Erythroblast (primary cell): ENCODE measurements around the gene SMARCAD1.

Source experiments
- DNase-seq, 2 experiments: peaks; one replicate each; lab custom pipeline; 2025; lab: John Stamatoyannopoulos, UW
- GATA1 ChIP-seq: IDR thresholded peaks from 2 replicates; pipeline ENCODE4 v1.6.1; 2011; ENCODE audit warnings: low read depth, mild to moderate bottlenecking, control low read depth, low read length, moderate library complexity
- POLR2A ChIP-seq: IDR thresholded peaks from 2 replicates; pipeline ENCODE4 v1.6.1; 2011; ENCODE audit warnings: mild to moderate bottlenecking, low read length

SMARCAD1 gene

GRCh38 chr4:94207469-94208224, at the start of gene SMARCAD1:
Gene SMARCAD1 (plus strand): TSS chr4:94207865. CDS start chr4:94208395, 530 bp downstream.
- peak; percentile 88 for TF ChIP-seq POLR2A
- no peak for TF ChIP-seq GATA1
- DNase-seq = peak; percentile 96 to 97

GRCh38 chr4:94158883-94159282, 48.8 kb upstream of the SMARCAD1 start:
- DNase-seq = no peak
- TF ChIP-seq POLR2A (no peak), GATA1 (no peak)

GRCh38 chr4:94159790-94160189, 47.9 kb upstream of the SMARCAD1 start:
- TF ChIP-seq POLR2A (no peak), GATA1 (no peak)
- DNase-seq = no peak

GRCh38 chr4:94160774-94161173, 46.9 kb upstream of the SMARCAD1 start:
- DNase-seq = no peak
- TF ChIP-seq GATA1 (no peak), POLR2A (no peak)

- no peak for DNase-seq
These were observed 42.4 kb upstream of the SMARCAD1 start for GRCh38 chr4:94165256-94165655.

GRCh38 chr4:94168321-94168720, 39.3 kb upstream of the SMARCAD1 start:
- TF ChIP-seq GATA1 (no peak), POLR2A (no peak)
- no peak for DNase-seq

More at GRCh38 chr4:94165256-94165655, 42.4 kb upstream of the SMARCAD1 start:
- TF ChIP-seq POLR2A (no peak), GATA1 (no peak)

GRCh38 chr4:94169803-94170372, 37.8 kb upstream of the SMARCAD1 start:
- no peak for TF ChIP-seq GATA1
- TF ChIP-seq POLR2A = no peak
- no peak for DNase-seq

GRCh38 chr4:94171616-94172015, 36.0 kb upstream of the SMARCAD1 start:
- TF ChIP-seq POLR2A = no peak
- no peak for TF ChIP-seq GATA1
- peak in 1 of 2 experiments; percentile 5 for DNase-seq

- DNase-seq = no peak
- TF ChIP-seq POLR2A (no peak), GATA1 (no peak)
These were observed 32.0 kb upstream of the SMARCAD1 start for GRCh38 chr4:94175553-94176261.

GRCh38 chr4:94177822-94178221, 29.8 kb upstream of the SMARCAD1 start:
- no peak for DNase-seq
- TF ChIP-seq GATA1 = no peak
- no peak for TF ChIP-seq POLR2A

- TF ChIP-seq POLR2A (no peak), GATA1 (no peak)
- no peak for DNase-seq
These were observed 25.9 kb upstream of the SMARCAD1 start for GRCh38 chr4:94181815-94182214.

- DNase-seq = no peak
- no peak for TF ChIP-seq POLR2A
- no peak for TF ChIP-seq GATA1
These were observed 4.9 kb upstream of the SMARCAD1 start for GRCh38 chr4:94202769-94203168.

- TF ChIP-seq POLR2A = no peak
- TF ChIP-seq GATA1 = no peak
- DNase-seq = peak; percentile 33 to 53
These were observed 601 bp downstream of the SMARCAD1 start for GRCh38 chr4:94208266-94208665.

GRCh38 chr4:94208918-94209317, 1.3 kb downstream of the SMARCAD1 start:
- peak in 1 of 2 experiments; percentile 33 for DNase-seq
- TF ChIP-seq POLR2A = no peak
- TF ChIP-seq GATA1 = no peak
